ENCODE results near the gene PTCHD1. TPM values are rescaled to one million over a fixed set of nuclear protein-coding genes. Genes with fewer than 3 reads are reported as not detected.

PTCHD1 gene
- total RNA-seq: not detected in 2 replicates

DNA sequence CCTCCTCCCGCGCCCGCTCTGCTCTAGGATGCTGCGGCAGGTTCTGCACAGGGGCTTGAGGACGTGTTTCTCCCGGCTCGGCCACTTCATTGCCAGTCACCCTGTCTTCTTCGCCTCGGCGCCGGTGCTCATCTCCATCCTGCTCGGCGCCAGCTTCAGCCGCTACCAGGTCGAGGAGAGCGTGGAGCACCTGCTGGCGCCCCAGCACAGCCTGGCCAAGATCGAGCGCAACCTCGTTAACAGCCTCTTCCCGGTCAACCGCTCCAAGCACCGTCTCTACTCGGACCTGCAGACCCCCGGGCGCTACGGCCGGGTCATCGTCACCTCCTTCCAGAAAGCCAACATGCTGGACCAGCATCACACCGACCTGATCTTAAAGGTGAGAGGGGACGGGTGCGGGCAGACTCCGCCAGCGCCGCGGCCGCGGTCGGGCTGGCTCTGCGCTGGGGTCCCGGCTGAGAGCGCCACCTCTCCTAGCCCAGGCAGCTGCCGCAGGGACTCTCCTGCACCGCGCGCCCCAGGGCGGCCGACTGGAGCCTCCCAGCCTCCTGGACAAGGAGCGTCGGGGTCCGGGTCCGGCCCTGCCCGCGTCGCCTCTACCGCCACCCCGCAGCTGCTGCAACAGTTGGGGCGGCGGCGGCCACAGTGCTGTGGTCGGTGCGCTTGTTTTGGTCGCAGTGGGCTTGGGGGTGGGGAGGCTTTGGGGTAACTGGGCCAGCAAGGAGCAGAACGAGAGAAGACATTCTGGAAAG, at the start of gene PTCHD1:
PTCHD1 (plus strand) TSS at position 2 of the 752 bp plus-strand sequence; CDS start at position 29, 27 bp downstream.

